Keratinocyte (primary cell): ENCODE measurements around the gene TBC1D5. TPM values are rescaled to one million over a fixed set of nuclear protein-coding genes. Genes with fewer than 3 reads are reported as not detected.
"Not testable (repeated sequence)": the region's sequence is repeated elsewhere in the genome, so short reads cannot be mapped to it uniquely, and the experiment has no call there.

Experiments
- DNase-seq: peaks from one replicate; pipeline ENCODE4 v3.0.0-alpha.2; 2011; ENCODE audit warnings: low read depth, missing footprints, low spot score
- FAIRE-seq: peaks from 2 replicates; lab custom pipeline; 2011; peaks lifted over from hg19 to GRCh38; lab: Jason Lieb, UNC
- H2AFZ ChIP-seq: 2 replicates; pipeline ENCODE4 v1.6.0; 2012; ENCODE audit warnings: low read length, control low read depth, inconsistent platforms; ENCODE audit not compliant: control insufficient read depth
- H3K27ac ChIP-seq: 2 replicates; pipeline ENCODE4 v1.5.1; 2011; ENCODE audit warnings: low read length; ENCODE audit not compliant: control insufficient read depth, insufficient read depth
- H3K27me3 ChIP-seq: 3 replicates; pipeline ENCODE4 v1.6.0; 2011; ENCODE audit warnings: low read length; ENCODE audit not compliant: control insufficient read depth, insufficient read depth; ENCODE audit errors: extremely low read depth
- H3K36me3 ChIP-seq, 2 experiments: 2 replicates in 1 of 2; 3 replicates in 1 of 2; pipeline ENCODE4 v1.5.1; 2011; ENCODE audit warnings: low read length in 2 of 2, mild to moderate bottlenecking in 1 of 2; ENCODE audit not compliant: control insufficient read depth in 2 of 2, insufficient read depth in 2 of 2; ENCODE audit errors: extremely low read depth in 1 of 2
- H3K4me1 ChIP-seq: 3 replicates; pipeline ENCODE4 v1.5.1; 2011; ENCODE audit warnings: low read length; ENCODE audit not compliant: control insufficient read depth, insufficient read depth; ENCODE audit errors: extremely low read depth
- H3K4me2 ChIP-seq: 3 replicates; pipeline ENCODE4 v1.6.0; 2011; ENCODE audit warnings: low read depth, low read length; ENCODE audit not compliant: control insufficient read depth, insufficient read depth; ENCODE audit errors: extremely low read depth
- H3K4me3 ChIP-seq, 3 experiments: fragments of 200-600 bp in 1 of 3; sonication (generic) in 1 of 3; 2 replicates in 2 of 3; 3 replicates in 1 of 3; pipeline ENCODE4 v1.5.1; 2011 to 2016; ENCODE audit warnings: low read length in 3 of 3, mild to moderate bottlenecking in 3 of 3, control low read depth in 2 of 3, inconsistent platforms in 1 of 3, low read depth in 1 of 3, mixed read lengths in 1 of 3, mixed run types in 1 of 3, moderate library complexity in 1 of 3; ENCODE audit not compliant: control insufficient read depth in 2 of 3, insufficient read depth in 2 of 3; ENCODE audit errors: extremely low read depth in 1 of 3
- H3K79me2 ChIP-seq: 2 replicates; pipeline ENCODE4 v1.6.0; 2012; ENCODE audit warnings: low read length; ENCODE audit not compliant: control insufficient read depth, insufficient read depth
- H3K9ac ChIP-seq: 3 replicates; pipeline ENCODE4 v1.6.0; 2011; ENCODE audit warnings: low read length; ENCODE audit not compliant: control insufficient read depth, insufficient read depth; ENCODE audit errors: extremely low read depth
- H3K9me1 ChIP-seq: 3 replicates; pipeline ENCODE4 v1.6.0; 2011; ENCODE audit warnings: low read length; ENCODE audit not compliant: control insufficient read depth, insufficient read depth; ENCODE audit errors: extremely low read depth
- H3K9me3 ChIP-seq: 2 replicates; pipeline ENCODE4 v1.5.1; 2012; ENCODE audit warnings: low read depth, low read length; ENCODE audit not compliant: control insufficient read depth
- H4K20me1 ChIP-seq: 3 replicates; pipeline ENCODE4 v1.6.0; 2011; ENCODE audit warnings: low read length; ENCODE audit not compliant: control insufficient read depth, insufficient read depth; ENCODE audit errors: extremely low read depth
- CTCF ChIP-seq, 3 experiments: IDR thresholded peaks in 1 of 3; conservative IDR thresholded peaks in 1 of 3; optimal IDR thresholded peaks in 1 of 3; 2 replicates in 2 of 3; 3 replicates in 1 of 3; pipeline versions ENCODE3 to v1.5.1; 2011; ENCODE audit warnings: low read length in 3 of 3, mild to moderate bottlenecking in 3 of 3, moderate library complexity in 2 of 3, control low read depth in 1 of 3, inconsistent platforms in 1 of 3; ENCODE audit not compliant: insufficient read depth in 2 of 3; ENCODE audit errors: extremely low read depth in 1 of 3
- EZH2 ChIP-seq: IDR thresholded peaks from one replicate; pipeline ENCODE4 v1.6.1; 2012; ENCODE audit warnings: inconsistent platforms, mild to moderate bottlenecking, low read length, moderate library complexity
- dilution Hi-C: fragments of 300-500 bp; cut with MboI; formaldehyde crosslinking; loops from one replicate; pipeline ENCODE4 v1.7.0; 2020; ENCODE audit warnings: low sequenced_read_pairs; ENCODE audit not compliant: extremely low pct_ligation_motif_present
- polyA plus RNA-seq, 5 experiments: library from polyadenylated mRNA; depleted of rRNA in 3 of 5; stranded (reverse) in 3 of 5; stranded (forward) in 1 of 5; unstranded in 1 of 5; fragments of >200 nt; gene quantifications; 1 replicate in 1 of 5; 2 replicates in 3 of 5; 3 replicates in 1 of 5; pipeline versions ENCODE4 v1.2.1 to v1.2.3, GENCODE V29; 2011 to 2012; ENCODE audit warnings: missing spikeins in 2 of 5, low read depth in 1 of 5, low replicate concordance in 1 of 5

The TBC1D5 gene
- polyA plus RNA-seq, 1 donor (not counting 4 experiments of a cell fraction or from before 2014, with no cell fraction given), result 25.8 TPM

GRCh38 chr3:17782751-17783150 lies 40.3 kb upstream of the TBC1D5 start:
- H3K4me1 ChIP-seq, result no peaks in the 10 kb centered on the region
- H3K79me2 ChIP-seq, result no peaks in the 10 kb centered on the region
- H3K27ac ChIP-seq, result no peak overlapping the region
- no peaks in the 10 kb centered on the region for H3K27me3 ChIP-seq
- H3K9me3 ChIP-seq, result no peaks in the 10 kb centered on the region
- TF ChIP-seq CTCF (optimal IDR thresholded peaks at IDR 0.05 in 1 of 3, IDR thresholded peaks at IDR 0.05 in 1 of 3, conservative IDR thresholded peaks at IDR 0.05 in 1 of 3; ENCODE audit: extremely low read depth in 1 of 3, insufficient read depth in 2 of 3, low read length in 3 of 3) (no peak), EZH2 (no peak)
- no peaks in the 10 kb centered on the region for H3K9me1 ChIP-seq
- FAIRE-seq (no peak), DNase-seq (no peak)
- H2AFZ ChIP-seq, result no peak overlapping the region
- H3K9ac ChIP-seq, result no peak overlapping the region
- no peak overlapping the region for H3K4me3 ChIP-seq
- dilution Hi-C loops, result no loop called here
- no peak overlapping the region for H3K4me2 ChIP-seq
- no peaks in the 10 kb centered on the region for H3K36me3 ChIP-seq
- no peaks in the 10 kb centered on the region for H4K20me1 ChIP-seq

GRCh38 chr3:17780369-17780768 lies 37.9 kb upstream of the TBC1D5 start:
- FAIRE-seq, H3K4me3 ChIP-seq, H4K20me1 ChIP-seq, H3K9me3 ChIP-seq, H3K9ac ChIP-seq, DNase-seq, H3K27ac ChIP-seq, H3K79me2 ChIP-seq, H2AFZ ChIP-seq, H3K27me3 ChIP-seq, H3K36me3 ChIP-seq, H3K4me2 ChIP-seq, H3K4me1 ChIP-seq, H3K9me1 ChIP-seq, dilution Hi-C loops: not testable (repeated sequence)
